Left ventricle myocardium inferior (tissue), 1 donor: Measurements from ENCODE around the gene CHRDL2. TPM values are rescaled to one million over a fixed set of nuclear protein-coding genes. Genes with fewer than 3 reads are reported as not detected.

Experiments
- DNase-seq: peaks from one replicate; pipeline ENCODE4 v3.0.0-alpha.2; 2020
- H3K27ac ChIP-seq: fragments of 200-600 bp; replicated peaks from 2 replicates; pipeline ENCODE4 v1.8.0; 2021
- H3K27me3 ChIP-seq: fragments of 200-600 bp; 2 replicates; pipeline ENCODE4 v1.8.0; 2021; ENCODE audit warnings: low read depth
- H3K36me3 ChIP-seq: fragments of 200-600 bp; 2 replicates; pipeline ENCODE4 v1.8.0; 2021
- H3K4me1 ChIP-seq: fragments of 200-600 bp; 2 replicates; pipeline ENCODE4 v1.8.0; 2021
- H3K4me3 ChIP-seq: fragments of 200-600 bp; 2 replicates; pipeline ENCODE4 v1.8.0; 2021; ENCODE audit warnings: mild to moderate bottlenecking, moderate library complexity
- H3K9me3 ChIP-seq: fragments of 200-600 bp; replicated peaks from 2 replicates; pipeline ENCODE4 v1.8.0; 2021
- intact Hi-C: fragments of 100-400 bp; cut with micrococcal nuclease; formaldehyde crosslinking; loops from one replicate; pipeline ENCODE4 v1.11.0; 2022
- total RNA-seq: library from RNA; stranded (reverse); fragmentation: NEBNext Ultra II Directional; extraction: Animal tissue kit (Norgen Biotek cat#: 25700); gene quantifications from one replicate; pipeline ENCODE4 v1.2.1, GENCODE V29; 2021
- TF ChIP-seq, protein P1 (sequence below): fragments of 200-600 bp; IDR thresholded peaks from 2 replicates; pipeline ENCODE4 v1.8.0; 2021; ENCODE audit warnings: antibody characterized with exemption, mild to moderate bottlenecking, borderline replicate concordance
- donor health status: DM: no; HTN: yes; CAD: no; lungs with severe emphysema.

Gene CHRDL2
- total RNA-seq, 1 donor from 2014 or later, result 6.5 TPM

DNA sequence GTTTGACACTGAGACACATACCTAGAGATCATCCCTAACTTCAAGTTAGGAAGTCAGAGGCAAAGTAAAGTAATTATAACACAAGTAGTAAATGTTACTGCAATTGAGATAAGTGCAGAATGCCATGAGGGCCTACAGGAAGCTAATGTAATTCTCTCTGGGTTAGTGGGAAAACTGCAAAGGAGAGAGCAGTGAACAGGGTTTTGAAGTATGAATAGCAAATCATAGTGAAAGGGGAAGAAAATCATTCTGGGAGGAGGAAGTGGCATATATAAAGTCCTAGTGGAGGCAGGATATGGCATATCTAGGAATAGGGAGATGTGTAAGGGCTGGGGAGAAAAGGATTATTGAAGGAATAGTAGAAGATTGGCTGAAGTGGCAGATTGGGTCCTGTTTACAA is 45.3 kb upstream of the CHRDL2 start:
- Histone ChIP-seq H3K4me1 (peaks cover 30% of the 10 kb centered on the region), H3K27ac (no peak overlapping the region), H3K36me3 (no peaks in the 10 kb centered on the region), H3K4me3 (no peak overlapping the region), H3K9me3 (no peaks in the 10 kb centered on the region), H3K27me3 (no peaks in the 10 kb centered on the region)
- TF ChIP-seq, protein P1, sequence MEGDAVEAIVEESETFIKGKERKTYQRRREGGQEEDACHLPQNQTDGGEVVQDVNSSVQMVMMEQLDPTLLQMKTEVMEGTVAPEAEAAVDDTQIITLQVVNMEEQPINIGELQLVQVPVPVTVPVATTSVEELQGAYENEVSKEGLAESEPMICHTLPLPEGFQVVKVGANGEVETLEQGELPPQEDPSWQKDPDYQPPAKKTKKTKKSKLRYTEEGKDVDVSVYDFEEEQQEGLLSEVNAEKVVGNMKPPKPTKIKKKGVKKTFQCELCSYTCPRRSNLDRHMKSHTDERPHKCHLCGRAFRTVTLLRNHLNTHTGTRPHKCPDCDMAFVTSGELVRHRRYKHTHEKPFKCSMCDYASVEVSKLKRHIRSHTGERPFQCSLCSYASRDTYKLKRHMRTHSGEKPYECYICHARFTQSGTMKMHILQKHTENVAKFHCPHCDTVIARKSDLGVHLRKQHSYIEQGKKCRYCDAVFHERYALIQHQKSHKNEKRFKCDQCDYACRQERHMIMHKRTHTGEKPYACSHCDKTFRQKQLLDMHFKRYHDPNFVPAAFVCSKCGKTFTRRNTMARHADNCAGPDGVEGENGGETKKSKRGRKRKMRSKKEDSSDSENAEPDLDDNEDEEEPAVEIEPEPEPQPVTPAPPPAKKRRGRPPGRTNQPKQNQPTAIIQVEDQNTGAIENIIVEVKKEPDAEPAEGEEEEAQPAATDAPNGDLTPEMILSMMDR, result no peak
- intact Hi-C loops, result no loop called here
- no peak for DNase-seq

DNA sequence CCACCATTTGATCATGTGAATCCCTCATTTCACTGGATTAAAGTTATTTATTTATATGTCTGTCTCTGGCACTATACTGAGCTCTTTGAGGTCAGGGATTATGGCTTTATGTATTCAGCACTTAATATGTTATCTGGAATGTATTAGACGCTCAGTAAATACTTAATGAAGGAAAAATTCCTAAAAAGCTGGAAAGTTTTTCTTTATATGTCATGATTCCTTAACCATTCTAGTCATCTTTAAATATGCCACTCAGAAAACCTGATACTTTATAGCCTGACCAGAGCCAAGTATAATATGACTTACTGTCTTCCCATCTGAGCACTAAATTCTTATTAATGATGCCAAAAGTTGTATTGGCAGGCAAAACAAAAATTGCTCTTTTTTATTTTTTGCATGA is 44.5 kb upstream of the CHRDL2 start:
- no peaks in the 10 kb centered on the region for H3K9me3 ChIP-seq
- no peak for DNase-seq
- H3K27ac ChIP-seq, result no peak overlapping the region
- intact Hi-C loops, result no loop called here
- H3K27me3 ChIP-seq, result no peaks in the 10 kb centered on the region
- no peak overlapping the region for H3K4me3 ChIP-seq
- H3K36me3 ChIP-seq, result no peaks in the 10 kb centered on the region
- peaks cover 26% of the 10 kb centered on the region for H3K4me1 ChIP-seq
- TF ChIP-seq, protein P1, result no peak

DNA sequence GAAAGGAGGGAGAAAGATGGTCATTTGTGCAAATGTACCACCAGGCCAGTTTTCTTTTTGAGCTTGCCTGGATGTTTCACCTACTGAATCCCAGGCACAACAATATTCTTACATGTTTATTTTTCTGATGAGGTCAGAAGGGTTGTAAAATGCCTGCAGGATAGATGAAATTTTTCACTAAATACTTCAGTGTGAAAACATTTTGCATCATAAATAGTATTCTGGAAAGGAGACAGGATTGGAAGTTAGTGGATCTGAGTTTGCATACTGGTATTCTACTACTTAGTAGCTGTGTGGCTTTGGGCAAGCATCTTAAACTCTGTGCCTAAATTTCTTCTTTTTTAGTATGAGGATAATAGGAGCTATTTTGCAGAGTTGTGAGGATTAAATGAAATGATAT is 42.2 kb upstream of the CHRDL2 start:
- no peak overlapping the region for H3K27ac ChIP-seq
- no peaks in the 10 kb centered on the region for H3K36me3 ChIP-seq
- no peak for DNase-seq
- intact Hi-C loops, result no loop called here
- no peak overlapping the region for H3K4me3 ChIP-seq
- H3K9me3 ChIP-seq, result no peaks in the 10 kb centered on the region
- H3K4me1 ChIP-seq, result peaks cover 22% of the 10 kb centered on the region
- TF ChIP-seq, protein P1, result no peak
- no peaks in the 10 kb centered on the region for H3K27me3 ChIP-seq

DNA sequence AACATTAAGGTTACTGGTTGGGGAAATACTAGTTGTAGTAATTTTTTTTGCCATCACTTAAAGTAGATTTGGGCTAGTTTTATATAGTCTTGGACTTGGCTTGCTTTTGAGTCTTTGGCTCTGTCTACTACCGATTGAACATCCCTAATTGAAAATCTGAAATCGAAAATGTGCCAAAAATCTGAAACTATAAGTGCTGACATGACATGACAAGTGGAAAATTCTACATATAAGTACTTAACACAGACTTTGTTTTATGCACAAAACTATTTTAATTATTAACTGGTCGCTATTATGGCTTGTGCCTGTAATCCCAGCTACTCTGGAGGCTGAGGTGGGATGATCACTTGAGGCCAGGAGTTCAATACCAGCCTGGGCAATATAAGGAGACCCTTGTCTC is 39.9 kb upstream of the CHRDL2 start:
- Histone ChIP-seq H3K4me3 (no peak overlapping the region), H3K4me1 (peaks cover 16% of the 10 kb centered on the region), H3K27me3 (no peaks in the 10 kb centered on the region), H3K36me3 (no peaks in the 10 kb centered on the region), H3K27ac (no peak overlapping the region), H3K9me3 (no peaks in the 10 kb centered on the region)
- intact Hi-C loops, result no loop called here
- no peak for DNase-seq
- TF ChIP-seq, protein P1, result no peak

DNA sequence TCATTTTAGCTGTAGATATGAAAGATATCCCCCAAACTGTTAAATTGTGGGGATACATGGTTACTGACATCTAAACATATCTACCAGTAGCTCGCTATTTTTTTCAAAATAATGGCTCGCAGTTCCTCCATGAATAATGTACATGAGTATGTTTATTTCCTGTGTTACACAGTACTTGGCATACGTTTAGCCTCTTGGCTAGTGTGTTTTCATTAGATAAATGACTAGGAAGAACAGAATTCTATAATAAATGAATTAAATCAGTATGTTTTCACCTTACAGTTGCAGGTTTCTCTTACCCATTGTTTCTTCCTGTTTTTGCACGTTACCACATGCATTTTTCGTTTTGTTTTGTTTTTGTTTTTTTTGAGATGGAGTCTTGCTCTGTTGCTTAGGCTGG is 39.2 kb upstream of the CHRDL2 start:
- no peak for DNase-seq
- Histone ChIP-seq H3K27ac (no peak overlapping the region), H3K4me3 (no peak overlapping the region), H3K27me3 (no peaks in the 10 kb centered on the region), H3K9me3 (no peaks in the 10 kb centered on the region), H3K4me1 (peaks cover 11% of the 10 kb centered on the region), H3K36me3 (no peaks in the 10 kb centered on the region)
- intact Hi-C loops, result no loop called here
- TF ChIP-seq, protein P1, result no peak
